ENCODE data around the gene IKZF2.
"Not testable (repeated sequence)": the region's sequence is repeated elsewhere in the genome, so short reads cannot be mapped to it uniquely, and the experiment has no call there.

IKZF2 gene

DNA sequence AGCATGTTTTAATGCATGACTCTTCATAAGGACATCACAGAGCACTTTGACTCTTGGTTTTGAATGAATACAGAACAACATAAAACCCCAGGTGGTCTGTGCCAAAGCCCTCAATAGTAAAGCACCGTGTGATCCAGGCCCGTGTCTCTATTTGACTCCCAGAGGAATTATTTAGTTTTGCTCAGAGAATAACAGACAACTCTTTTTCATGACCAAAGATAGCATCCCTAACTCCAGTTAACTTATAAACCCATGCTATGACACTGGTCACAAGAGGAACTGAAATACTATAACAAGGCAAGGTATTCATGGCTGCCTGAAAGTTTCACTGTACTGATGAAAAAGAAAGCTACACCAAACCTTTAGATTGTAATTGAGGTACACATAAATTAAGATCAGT is 128.4 kb downstream of the IKZF2 start:
- DNase-seq = no peak

- no peak for DNase-seq
Observed at GRCh38 chr2:213021971-213022899, 129.2 kb downstream of the IKZF2 start.

- not testable (repeated sequence) for DNase-seq
Observed at GRCh38 chr2:213020913-213021312, 130.5 kb downstream of the IKZF2 start.

GRCh38 chr2:213020268-213020667 is 131.1 kb downstream of the IKZF2 start:
- no peak for DNase-seq

DNA sequence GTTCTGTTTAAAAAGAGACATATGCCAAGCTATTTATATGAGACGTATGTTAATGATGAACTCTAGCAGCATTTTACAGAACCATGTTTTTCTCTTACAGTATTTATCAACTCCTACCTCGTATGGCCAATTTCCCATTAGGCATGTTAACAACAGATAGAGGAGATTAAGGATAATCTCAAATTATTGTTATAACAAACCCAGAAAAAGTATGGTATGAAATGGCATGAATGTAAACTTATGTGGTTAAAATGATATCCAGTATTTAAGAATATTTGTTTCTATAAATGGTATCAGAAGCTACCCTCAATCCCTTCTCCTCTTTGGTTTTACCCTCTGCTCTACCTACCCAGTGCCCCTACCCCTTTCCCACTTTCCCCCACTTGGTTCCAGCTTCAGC is 132.0 kb downstream of the IKZF2 start:
- no peak for DNase-seq

GRCh38 chr2:213018340-213018901 is 133.0 kb downstream of the IKZF2 start:
- DNase-seq = no peak

GRCh38 chr2:213017404-213017803 is 134.0 kb downstream of the IKZF2 start:
- no peak for DNase-seq

- DNase-seq = no peak
Observed at GRCh38 chr2:213016984-213017351, 134.4 kb downstream of the IKZF2 start.

GRCh38 chr2:213016166-213016983 is 135.0 kb downstream of the IKZF2 start:
- DNase-seq = no peak

DNA sequence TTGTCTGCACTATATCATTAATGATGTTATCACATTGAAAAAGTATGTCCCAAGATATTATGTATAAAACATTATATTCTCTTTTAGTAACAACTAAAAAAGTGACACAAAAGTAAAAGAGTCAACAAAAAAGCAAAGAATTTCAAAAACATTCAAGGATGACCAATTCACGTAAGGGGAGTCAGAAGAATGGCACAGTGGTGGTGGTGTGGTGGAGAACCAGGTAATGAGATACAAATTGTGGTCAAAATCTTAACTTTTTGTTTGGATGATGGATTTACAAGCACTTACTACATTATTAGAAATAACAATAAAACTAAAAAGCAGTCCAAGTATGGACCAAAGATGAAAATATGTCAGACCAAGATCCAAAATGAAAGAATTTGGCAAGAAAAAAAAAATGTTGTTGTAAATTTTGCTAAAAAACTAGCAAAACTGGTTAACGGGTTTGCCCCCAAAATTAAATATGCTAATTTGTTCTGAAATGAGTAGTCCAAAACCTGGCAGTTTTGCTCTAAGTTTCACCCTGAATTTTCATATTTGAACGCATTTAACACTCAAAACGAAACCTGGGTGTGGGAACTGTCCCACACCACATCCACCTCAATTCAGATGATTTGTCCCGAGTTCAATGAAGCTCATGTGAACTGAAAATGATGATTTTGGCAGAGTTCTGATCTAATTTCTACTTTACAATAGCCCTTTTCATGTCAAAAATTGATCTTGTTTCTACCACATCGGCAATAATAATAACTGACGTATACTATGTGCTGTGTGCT is 135.8 kb downstream of the IKZF2 start:
- no peak for DNase-seq

GRCh38 chr2:213013979-213014378 is 137.4 kb downstream of the IKZF2 start:
- DNase-seq = no peak

- DNase-seq = no peak
Observed at GRCh38 chr2:213011505-213011904, 139.9 kb downstream of the IKZF2 start.

DNA sequence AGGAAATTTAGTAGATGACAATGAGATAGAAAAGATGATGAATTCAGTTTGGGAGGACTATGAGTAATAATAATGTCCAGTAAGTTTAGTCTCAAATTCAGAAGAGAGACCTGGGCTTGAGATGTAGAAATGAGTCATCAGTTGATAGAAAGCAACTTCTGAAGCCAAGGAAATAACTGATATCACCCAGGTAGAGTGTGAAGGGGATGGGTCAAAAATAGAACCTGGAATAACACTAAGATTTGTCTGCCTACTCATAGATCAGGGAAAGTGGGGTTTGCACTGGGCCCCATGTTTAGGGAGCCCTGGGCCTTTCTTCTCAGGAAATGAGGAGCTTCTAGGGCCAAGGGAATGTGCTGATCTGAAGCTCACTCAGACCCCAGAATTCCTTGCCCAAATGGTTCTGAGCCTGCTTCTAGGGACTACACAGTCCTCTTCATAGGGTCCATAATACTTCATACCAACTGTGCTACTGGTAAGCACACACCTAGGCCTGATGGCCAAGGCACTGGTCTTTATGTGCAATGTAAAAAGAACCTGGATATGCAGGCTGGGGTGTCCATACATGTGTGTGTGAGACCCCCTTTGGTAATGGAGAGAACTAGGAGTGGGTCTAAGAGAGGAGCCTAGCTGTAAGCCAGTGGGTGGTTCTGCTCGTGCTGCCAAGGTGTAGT is 141.2 kb downstream of the IKZF2 start:
- no peak for DNase-seq

GRCh38 chr2:213007290-213007838 is 144.0 kb downstream of the IKZF2 start:
- no peak for DNase-seq

- no peak for DNase-seq
Observed at GRCh38 chr2:213004197-213004821, 147.1 kb downstream of the IKZF2 start.

- DNase-seq = no peak
Observed at GRCh38 chr2:213002383-213002782, 149.0 kb downstream of the IKZF2 start.

- DNase-seq = no peak
Observed at GRCh38 chr2:213001297-213001910, 150.0 kb downstream of the IKZF2 start.

GRCh38 chr2:212998626-212999359 is 152.6 kb downstream of the IKZF2 start:
- no peak for DNase-seq

- no peak for DNase-seq
Observed at GRCh38 chr2:212997526-212998020, 153.8 kb downstream of the IKZF2 start.

DNA sequence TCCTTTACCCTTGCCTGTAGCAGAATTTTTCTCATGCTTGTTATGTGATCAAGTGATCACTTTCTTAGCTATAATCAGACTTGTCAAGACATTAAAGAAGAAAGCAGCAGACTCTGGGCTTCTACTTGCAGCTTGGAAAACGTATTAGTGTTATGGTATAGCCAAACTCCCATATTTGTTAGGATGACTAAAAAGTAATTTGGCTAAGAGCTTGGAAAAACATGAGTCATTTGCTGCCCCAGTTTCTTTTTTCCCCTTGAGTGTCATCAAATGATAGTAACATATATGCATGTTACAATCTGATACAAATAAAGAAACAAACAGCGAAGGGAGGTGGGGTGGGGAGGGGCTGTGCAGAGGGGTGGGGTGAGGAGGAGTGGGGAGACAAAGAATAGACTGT is 155.5 kb downstream of the IKZF2 start:
- DNase-seq = no peak

Data from NCI-H774 (cell line).